HG03521 (cell line): ENCODE results near the gene TRIM41.
A peak's percentile ranks its signal among the peaks of the same experiment; 100 is the strongest.
"Not testable (repeated sequence)": the region's sequence is repeated elsewhere in the genome, so short reads cannot be mapped to it uniquely, and the experiment has no call there.

Experiments
- ATAC-seq: cut with Tn5 transposase; IDR thresholded peaks from one replicate; pipeline ENCODE4 v1.9.1; 2021; ENCODE audit warnings: mild to moderate bottlenecking, moderate library complexity; ENCODE audit not compliant: unreplicated experiment

Gene TRIM41

DNA sequence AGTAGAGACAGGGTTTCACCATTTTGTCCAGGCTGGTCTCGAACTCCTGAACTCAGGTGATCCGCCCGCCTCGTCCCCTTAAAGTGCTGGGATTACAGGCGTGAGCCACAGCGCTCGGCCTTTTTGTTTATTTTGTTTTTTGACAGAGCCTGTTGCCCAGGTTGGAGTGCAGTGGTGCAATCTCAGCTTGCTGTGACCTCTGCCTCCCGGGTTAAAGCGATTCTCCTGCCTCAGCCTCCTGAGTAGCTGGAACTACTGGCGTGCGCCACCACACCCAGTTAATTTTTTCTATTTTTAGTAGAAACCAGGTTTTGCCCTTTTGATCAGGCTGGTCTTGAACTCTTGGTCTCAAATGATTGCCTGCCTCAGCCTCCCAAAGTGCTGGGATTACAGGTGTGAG lies 12.9 kb upstream of the TRIM41 start:
- ATAC-seq, result not testable (repeated sequence)

- not testable (repeated sequence) for ATAC-seq
These were observed 12.4 kb upstream of the TRIM41 start for GRCh38 chr5:181210698-181211097.

- ATAC-seq, result no peak
These were observed 11.9 kb upstream of the TRIM41 start for GRCh38 chr5:181211208-181211607.

DNA sequence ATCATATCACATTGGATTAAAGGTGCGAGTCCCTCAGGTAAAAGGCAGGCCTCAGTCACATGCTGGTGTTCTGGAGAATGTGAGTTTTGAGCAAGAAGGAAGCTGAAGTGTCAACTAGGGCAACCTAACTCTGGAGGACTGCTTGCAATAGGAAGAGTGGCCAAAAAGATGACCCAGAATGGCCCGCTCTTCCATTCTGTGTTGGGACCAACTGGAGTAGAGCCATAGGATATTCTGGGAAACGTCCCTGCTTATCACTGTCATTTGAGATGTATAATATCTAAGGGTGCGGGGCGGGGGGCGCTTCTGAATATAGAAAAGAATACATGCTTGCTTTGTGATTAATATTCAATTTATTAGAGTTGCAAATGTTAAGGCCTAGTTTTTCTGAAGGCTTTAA lies 11.0 kb upstream of the TRIM41 start:
- no peak for ATAC-seq

DNA sequence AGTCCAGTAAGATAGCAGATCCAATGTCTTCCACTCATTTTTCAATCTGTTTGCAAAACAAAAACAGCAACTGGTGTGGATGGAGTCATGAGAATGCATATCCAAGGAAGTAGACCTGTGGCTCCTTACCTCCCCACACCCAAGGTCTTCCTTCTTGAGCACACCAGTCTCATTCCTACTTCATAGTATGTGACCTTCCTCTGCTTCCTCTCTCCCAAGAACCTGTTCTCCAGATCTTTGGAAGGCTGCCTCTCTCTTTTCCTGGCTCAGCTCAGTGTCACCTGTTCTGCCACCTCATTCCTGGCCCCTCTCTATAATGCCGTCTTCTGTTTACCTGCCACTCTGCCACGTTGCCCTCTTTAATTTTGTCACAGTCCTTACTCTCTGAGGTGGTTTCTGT lies 10.1 kb upstream of the TRIM41 start:
- ATAC-seq, result no peak

GRCh38 chr5:181214249-181214648 lies 8.8 kb upstream of the TRIM41 start:
- ATAC-seq, result not testable (repeated sequence)

DNA sequence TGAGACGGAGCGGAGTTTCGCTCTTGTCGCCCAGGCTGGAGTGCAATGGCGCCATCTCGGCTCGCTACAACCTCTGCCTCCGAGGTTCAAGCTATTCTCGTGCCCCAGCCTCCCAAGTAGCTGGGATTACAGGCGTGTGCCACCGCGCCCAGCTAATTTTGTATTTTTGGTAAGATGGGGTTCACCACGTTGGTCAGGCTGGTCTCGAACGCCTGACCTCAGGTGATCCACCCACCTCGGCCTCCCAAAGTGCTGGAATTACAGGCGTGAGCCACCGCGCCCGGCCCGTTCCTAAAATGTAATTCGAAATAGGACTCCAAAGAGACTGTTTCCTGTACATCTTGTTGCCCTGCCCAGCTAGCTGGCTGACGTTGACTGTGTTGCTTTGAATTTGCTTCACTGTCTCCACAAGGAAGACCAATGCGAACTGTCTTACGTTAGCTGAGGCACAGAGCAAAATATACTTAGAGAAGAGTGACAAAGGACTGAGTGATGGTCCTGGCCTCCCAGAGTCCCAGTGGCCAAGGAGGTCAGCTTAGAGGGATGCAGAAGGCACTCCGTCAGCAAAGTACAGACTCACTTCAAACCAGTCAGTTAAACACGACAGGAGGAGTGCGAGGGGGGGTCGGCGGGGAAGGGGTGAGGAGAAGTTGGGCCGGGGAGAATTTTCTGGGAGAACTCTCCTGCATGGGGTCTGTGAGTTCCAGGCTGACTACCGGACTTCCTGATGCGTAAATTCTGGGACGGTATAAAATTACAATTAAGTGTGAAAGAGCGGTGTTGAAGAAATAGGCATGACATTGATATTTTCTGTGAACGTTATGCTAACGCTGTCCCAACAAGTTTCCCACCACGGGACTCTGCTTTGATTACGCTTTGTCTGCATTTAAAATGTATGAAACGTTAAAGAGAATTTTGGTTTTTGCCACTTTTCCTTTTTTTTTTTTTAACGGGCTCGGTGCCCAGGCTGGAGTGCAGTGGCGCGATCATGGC lies 6.8 kb upstream of the TRIM41 start:
- ATAC-seq, result no peak

DNA sequence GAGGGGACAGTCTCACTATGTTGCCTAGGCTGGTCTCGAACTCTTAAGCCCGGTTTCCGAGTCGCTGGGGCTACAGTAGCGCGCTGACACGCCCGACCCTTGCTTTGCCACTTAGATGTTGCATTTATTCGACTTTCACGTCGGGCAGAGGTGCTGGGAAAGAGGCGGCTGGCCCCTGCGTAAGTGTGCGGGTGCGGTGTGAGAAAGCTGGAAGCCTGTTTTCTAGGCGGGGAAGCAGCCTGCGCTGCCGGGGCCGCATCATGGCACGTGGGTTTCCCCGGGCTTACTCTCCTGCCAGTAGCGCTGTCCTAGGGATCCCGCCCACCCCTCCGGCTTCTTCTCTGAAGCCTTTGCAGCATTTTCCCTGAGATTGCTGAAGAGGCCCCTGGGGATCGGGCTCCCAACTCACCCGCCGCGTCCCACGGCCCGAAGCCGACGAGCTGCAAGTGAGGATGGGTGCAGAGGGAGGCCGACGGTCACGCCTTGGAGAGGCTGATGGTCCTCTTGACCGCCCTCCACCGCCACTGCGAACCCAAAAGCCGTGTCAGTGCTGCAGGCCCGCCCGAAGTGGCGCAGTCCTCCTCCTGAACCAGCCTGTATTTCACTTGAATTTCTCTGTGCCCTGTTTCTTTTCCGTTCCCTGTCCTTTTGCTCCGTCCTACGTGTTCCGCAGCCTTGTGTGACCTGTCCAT lies 5.8 kb upstream of the TRIM41 start:
- no peak for ATAC-seq

DNA sequence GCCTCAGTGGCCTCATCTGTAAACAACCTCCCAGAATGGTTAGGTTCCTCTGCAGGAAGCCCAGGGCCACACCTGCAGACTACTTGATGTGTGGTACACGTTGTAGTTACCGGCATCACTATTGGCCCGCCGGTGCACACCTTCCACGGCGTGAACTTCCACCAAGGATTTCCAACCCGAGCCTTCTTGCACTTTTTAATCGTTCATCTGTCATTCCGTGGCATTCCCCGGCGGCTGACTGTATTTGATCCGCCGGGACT lies 5.3 kb upstream of the TRIM41 start:
- no peak for ATAC-seq

GRCh38 chr5:181218795-181219124 lies 4.3 kb upstream of the TRIM41 start:
- ATAC-seq, result no peak

GRCh38 chr5:181219262-181220177 lies 3.6 kb upstream of the TRIM41 start:
- ATAC-seq, result no peak

- ATAC-seq, result no peak
These were observed 2.9 kb upstream of the TRIM41 start for GRCh38 chr5:181220178-181220515.

- ATAC-seq, result no peak
These were observed 1.8 kb upstream of the TRIM41 start for GRCh38 chr5:181221105-181221791.

GRCh38 chr5:181221792-181222629 lies 1.1 kb upstream of the TRIM41 start:
- ATAC-seq, result peak; percentile 23

GRCh38 chr5:181222630-181223057 lies 437 bp upstream of the TRIM41 start:
- ATAC-seq, result no peak

DNA sequence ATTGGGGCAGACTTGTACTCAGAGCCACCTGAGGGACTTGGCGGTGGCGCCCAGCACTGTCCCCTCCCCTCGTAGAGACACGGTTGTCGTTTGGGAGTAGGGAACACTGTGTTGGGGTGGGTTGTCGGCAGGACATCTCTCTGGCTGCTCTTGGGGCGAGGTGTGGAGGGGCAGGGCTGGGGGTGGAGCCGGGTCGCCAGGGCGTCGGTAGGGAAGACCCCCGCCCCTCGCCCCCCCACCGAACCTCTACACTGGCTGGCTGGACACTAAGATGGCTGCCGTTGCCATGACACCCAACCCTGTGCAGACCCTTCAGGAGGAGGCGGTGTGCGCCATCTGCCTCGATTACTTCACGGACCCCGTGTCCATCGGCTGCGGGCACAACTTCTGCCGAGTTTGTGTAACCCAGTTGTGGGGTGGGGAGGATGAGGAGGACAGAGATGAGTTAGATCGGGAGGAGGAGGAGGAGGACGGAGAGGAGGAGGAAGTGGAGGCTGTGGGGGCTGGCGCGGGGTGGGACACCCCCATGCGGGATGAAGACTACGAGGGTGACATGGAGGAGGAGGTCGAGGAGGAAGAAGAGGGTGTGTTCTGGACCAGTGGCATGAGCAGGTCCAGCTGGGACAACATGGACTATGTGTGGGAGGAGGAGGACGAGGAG lies 778 bp downstream of the TRIM41 start:
- ATAC-seq, result no peak

DNA sequence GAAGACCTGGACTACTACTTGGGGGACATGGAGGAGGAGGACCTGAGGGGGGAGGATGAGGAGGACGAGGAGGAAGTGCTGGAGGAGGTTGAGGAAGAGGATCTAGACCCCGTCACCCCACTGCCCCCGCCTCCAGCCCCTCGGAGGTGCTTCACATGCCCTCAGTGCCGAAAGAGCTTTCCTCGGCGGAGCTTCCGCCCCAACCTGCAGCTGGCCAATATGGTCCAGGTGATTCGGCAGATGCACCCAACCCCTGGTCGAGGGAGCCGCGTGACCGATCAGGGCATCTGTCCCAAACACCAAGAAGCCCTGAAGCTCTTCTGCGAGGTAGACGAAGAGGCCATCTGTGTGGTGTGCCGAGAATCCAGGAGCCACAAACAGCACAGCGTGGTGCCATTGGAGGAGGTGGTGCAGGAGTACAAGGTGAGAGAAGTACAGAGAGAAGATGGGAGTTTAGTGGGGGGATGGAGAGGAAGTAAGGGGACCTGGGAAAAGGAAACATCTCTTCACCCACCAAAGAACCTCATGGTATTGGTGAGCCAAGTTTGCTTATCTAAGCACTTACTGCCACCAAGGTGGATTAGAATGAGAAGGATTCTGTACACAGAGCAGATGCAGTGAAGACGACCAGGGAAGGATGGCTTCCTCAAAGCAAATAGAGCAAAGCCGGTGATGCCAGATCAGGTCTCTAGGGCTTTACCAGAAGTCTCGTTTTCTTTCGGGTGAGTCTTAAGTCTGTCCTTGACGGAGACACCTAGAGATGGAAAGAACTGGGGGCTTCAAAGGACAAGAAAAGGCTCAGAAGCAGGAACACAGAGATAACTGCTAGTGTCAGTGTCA lies 1.5 kb downstream of the TRIM41 start:
- ATAC-seq, result no peak

DNA sequence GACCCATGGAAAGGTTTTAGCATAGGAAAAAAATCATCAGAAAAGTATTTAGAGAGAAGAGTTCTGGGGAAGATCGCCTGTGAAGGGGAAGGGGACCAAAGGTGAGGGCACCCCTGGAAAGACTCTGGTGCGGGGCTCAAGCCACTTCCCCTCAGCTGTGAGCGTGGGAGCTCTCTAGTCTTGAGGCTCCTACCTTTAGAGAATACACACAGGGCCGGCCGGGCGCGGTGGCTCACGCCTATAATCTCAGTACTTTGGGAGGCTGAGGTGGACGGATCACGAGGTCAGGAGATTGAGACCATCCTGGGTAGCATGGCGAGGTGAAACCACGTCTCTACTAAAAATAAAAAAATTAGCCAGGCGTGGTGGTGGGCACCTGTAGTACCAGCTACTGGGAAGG lies 6.9 kb downstream of the TRIM41 start:
- no peak for ATAC-seq

- ATAC-seq, result no peak
These were observed 7.5 kb downstream of the TRIM41 start for GRCh38 chr5:181230551-181230950.
